Neural progenitor cell (in vitro differentiated cells): Measurements from ENCODE around the gene CD151. TPM values are rescaled to one million over a fixed set of nuclear protein-coding genes. Genes with fewer than 3 reads are reported as not detected.

Source experiments
- DNase-seq: peaks from one replicate; pipeline ENCODE4 v3.0.0-alpha.2; 2016; ENCODE audit warnings: low spot score
- H2AFZ ChIP-seq: fragments of 200-600 bp; sonication (generic); replicated peaks from 2 replicates; pipeline ENCODE4 v1.6.1; 2016; ENCODE audit warnings: antibody characterized with exemption
- H3F3A ChIP-seq: fragments of 200-600 bp; sonication (generic); 2 replicates; pipeline ENCODE4 v1.6.1; 2016; ENCODE audit warnings: antibody characterized with exemption, low read depth
- H3K27ac ChIP-seq: fragments of 200-600 bp; sonication (generic); 2 replicates; pipeline ENCODE4 v1.5.1; 2016; ENCODE audit warnings: mild to moderate bottlenecking
- H3K27me3 ChIP-seq: fragments of 200-600 bp; sonication (generic); 2 replicates; pipeline ENCODE4 v1.6.1; 2016; ENCODE audit warnings: mild to moderate bottlenecking, moderate library complexity
- H3K36me3 ChIP-seq: fragments of 200-600 bp; sonication (generic); 2 replicates; pipeline ENCODE4 v1.5.1; 2016
- H3K4me1 ChIP-seq: fragments of 200-600 bp; sonication (generic); 2 replicates; pipeline ENCODE4 v1.6.1; 2016; ENCODE audit warnings: mixed run types
- H3K4me2 ChIP-seq: fragments of 200-600 bp; sonication (generic); 2 replicates; pipeline ENCODE4 v1.6.1; 2016
- H3K4me3 ChIP-seq: fragments of 200-600 bp; sonication (generic); 2 replicates; pipeline ENCODE4 v1.5.1; 2016
- H3K79me2 ChIP-seq: fragments of 200-600 bp; sonication (generic); 2 replicates; pipeline ENCODE4 v1.6.1; 2016; ENCODE audit warnings: low read depth
- H3K9ac ChIP-seq: fragments of 200-600 bp; sonication (generic); 2 replicates; pipeline ENCODE4 v1.6.1; 2016
- H3K9me3 ChIP-seq: fragments of 200-600 bp; sonication (generic); 2 replicates; pipeline ENCODE4 v1.5.1; 2016; ENCODE audit warnings: low read depth
- H4K20me1 ChIP-seq: fragments of 200-600 bp; sonication (generic); 2 replicates; pipeline ENCODE4 v1.6.1; 2016; ENCODE audit warnings: low read depth
- H3K27ac Mint-ChIP-seq: 3 replicates; pipeline ENCODE4 v1.8.0; 2021; ENCODE audit warnings: mixed read lengths
- H3K27me3 Mint-ChIP-seq: 2 replicates; pipeline ENCODE4 v1.8.0; 2022; ENCODE audit warnings: low read depth, mild to moderate bottlenecking, inconsistent platforms, moderate library complexity, mixed read lengths; ENCODE audit not compliant: insufficient read depth
- H3K36me3 Mint-ChIP-seq: 3 replicates; pipeline ENCODE4 v1.8.0; 2021; ENCODE audit warnings: mixed read lengths
- H3K4me1 Mint-ChIP-seq: 3 replicates; pipeline ENCODE4 v1.8.0; 2021; ENCODE audit warnings: mixed read lengths
- H3K4me3 Mint-ChIP-seq: 3 replicates; pipeline ENCODE4 v1.8.0; 2021; ENCODE audit warnings: mild to moderate bottlenecking, moderate library complexity, mixed read lengths
- H3K9me3 Mint-ChIP-seq: 3 replicates; pipeline ENCODE4 v1.8.0; 2020; ENCODE audit warnings: mixed read lengths
- CTCF ChIP-seq: fragments of 200-600 bp; sonication (generic); IDR thresholded peaks from 2 replicates; pipeline ENCODE4 v1.5.1; 2017; ENCODE audit warnings: antibody characterized with exemption, mild to moderate bottlenecking
- EZH2 ChIP-seq: fragments of 200-600 bp; sonication (generic); IDR thresholded peaks from 2 replicates; pipeline ENCODE4 v1.6.1; 2017; ENCODE audit warnings: antibody characterized with exemption, mild to moderate bottlenecking, moderate library complexity
- EZH2phosphoT487 ChIP-seq: fragments of 200-600 bp; sonication (generic); IDR thresholded peaks from 2 replicates; pipeline ENCODE4 v1.6.1; 2017; ENCODE audit warnings: antibody characterized with exemption
- total RNA-seq: library from RNA; depleted of rRNA; stranded (reverse); fragments of >200 nt; gene quantifications from 2 replicates; pipeline ENCODE4 v1.2.3, GENCODE V29; 2015; ENCODE audit warnings: low replicate concordance

Gene CD151
- total RNA-seq, 1 donor from 2014 or later, result 37.4 TPM

GRCh38 chr11:843086-843734, 10.5 kb downstream of the CD151 start:
- Mint-ChIP-seq H3K4me3 (peak overlapping the region; percentile 85), H3K9me3 (no peaks in the 10 kb centered on the region), H3K4me1 (peaks cover 33% of the 10 kb centered on the region), H3K27ac (peak overlapping the region; percentile 17), H3K27me3 (peaks cover 11% of the 10 kb centered on the region), H3K36me3 (peaks cover 3% of the 10 kb centered on the region)
- H3K27ac ChIP-seq, result no peak overlapping the region
- peak overlapping the region; percentile 96 for H3K4me3 ChIP-seq
- no peaks in the 10 kb centered on the region for H3K9me3 ChIP-seq
- H3K27me3 ChIP-seq, result peaks cover 11% of the 10 kb centered on the region
- H2AFZ ChIP-seq, result peak overlapping the region; percentile 94
- peaks cover 30% of the 10 kb centered on the region for H3K4me1 ChIP-seq
- peaks cover 40% of the 10 kb centered on the region for H3F3A ChIP-seq
- peaks cover 23% of the 10 kb centered on the region for H3K79me2 ChIP-seq
- DNase-seq, result no peak
- peak overlapping the region; percentile 97 for H3K4me2 ChIP-seq
- no peaks in the 10 kb centered on the region for H3K36me3 ChIP-seq
- H3K9ac ChIP-seq, result peak overlapping the region; percentile 21
- TF ChIP-seq EZH2phosphoT487 (no peak), EZH2 (no peak), CTCF (peak; percentile 28)
- peaks cover 36% of the 10 kb centered on the region for H4K20me1 ChIP-seq

- Histone ChIP-seq H3K9me3 (no peaks in the 10 kb centered on the region), H3K9ac (no peak overlapping the region), H3K4me3 (peak overlapping the region; percentile 96), H3K27ac (peak overlapping the region; percentile 75), H3K36me3 (no peaks in the 10 kb centered on the region), H3F3A (peaks cover 40% of the 10 kb centered on the region), H3K79me2 (peaks cover 23% of the 10 kb centered on the region), H4K20me1 (peaks cover 36% of the 10 kb centered on the region), H2AFZ (no peak overlapping the region), H3K27me3 (peaks cover 19% of the 10 kb centered on the region), H3K4me2 (peak overlapping the region; percentile 97), H3K4me1 (peaks cover 36% of the 10 kb centered on the region)
- Mint-ChIP-seq H3K4me1 (peaks cover 37% of the 10 kb centered on the region), H3K27ac (peak overlapping the region; percentile 17), H3K27me3 (peaks cover 13% of the 10 kb centered on the region), H3K36me3 (no peaks in the 10 kb centered on the region), H3K4me3 (peak overlapping the region; percentile 85), H3K9me3 (no peaks in the 10 kb centered on the region)
- TF ChIP-seq EZH2, result no peak
- no peak for TF ChIP-seq EZH2phosphoT487
- TF ChIP-seq CTCF, result peak; percentile 24
- peak; percentile 91 for DNase-seq
Observed at GRCh38 chr11:843818-844692, 11.3 kb downstream of the CD151 start.

- Histone ChIP-seq H2AFZ (no peak overlapping the region), H3K27me3 (peaks cover 24% of the 10 kb centered on the region), H3K27ac (no peak overlapping the region), H3K4me3 (peak overlapping the region; percentile 96), H3K9me3 (no peaks in the 10 kb centered on the region), H3F3A (peaks cover 44% of the 10 kb centered on the region), H3K79me2 (peaks cover 23% of the 10 kb centered on the region), H4K20me1 (peaks cover 36% of the 10 kb centered on the region), H3K36me3 (no peaks in the 10 kb centered on the region), H3K4me1 (peaks cover 38% of the 10 kb centered on the region), H3K9ac (no peak overlapping the region), H3K4me2 (peak overlapping the region; percentile 97)
- Mint-ChIP-seq H3K36me3 (no peaks in the 10 kb centered on the region), H3K9me3 (no peaks in the 10 kb centered on the region), H3K27me3 (peaks cover 13% of the 10 kb centered on the region), H3K4me1 (peaks cover 37% of the 10 kb centered on the region), H3K27ac (no peak overlapping the region), H3K4me3 (peak overlapping the region; percentile 78)
- TF ChIP-seq EZH2 (no peak), EZH2phosphoT487 (no peak), CTCF (no peak)
- DNase-seq, result peak; percentile 83
Observed at GRCh38 chr11:844693-845644, 12.2 kb downstream of the CD151 start.
